DLD1 (cell line): ENCODE data around the gene KIAA1217.
"Not testable (repeated sequence)": the region's sequence is repeated elsewhere in the genome, so short reads cannot be mapped to it uniquely, and the experiment has no call there.

ENCODE experiments used
- in situ Hi-C: cut with HindIII; loops from 2 replicates; pipeline ENCODE4 v1.10.0; 2017; ENCODE audit warnings: low sequenced_read_pairs

KIAA1217 gene

DNA sequence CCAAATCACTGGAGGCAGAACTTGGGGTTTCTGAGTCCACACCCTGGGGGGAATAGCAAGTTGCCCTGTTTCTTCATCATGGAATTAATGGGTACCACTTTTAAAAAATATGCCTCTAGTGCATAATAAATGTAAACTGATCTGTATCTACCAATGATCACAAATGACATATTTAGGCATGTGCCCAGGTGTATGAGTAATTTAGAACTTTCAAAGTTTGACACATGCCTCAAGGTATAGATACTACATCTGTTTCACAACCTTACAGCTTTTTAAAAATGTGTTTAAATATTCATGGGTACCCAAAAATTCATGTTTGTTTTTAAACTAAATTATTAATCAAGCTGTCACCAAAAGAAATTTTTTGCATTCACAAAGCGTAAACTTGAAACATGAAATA is 226.0 kb downstream of the KIAA1217 start:
- in situ Hi-C loops = no loop called here

DNA sequence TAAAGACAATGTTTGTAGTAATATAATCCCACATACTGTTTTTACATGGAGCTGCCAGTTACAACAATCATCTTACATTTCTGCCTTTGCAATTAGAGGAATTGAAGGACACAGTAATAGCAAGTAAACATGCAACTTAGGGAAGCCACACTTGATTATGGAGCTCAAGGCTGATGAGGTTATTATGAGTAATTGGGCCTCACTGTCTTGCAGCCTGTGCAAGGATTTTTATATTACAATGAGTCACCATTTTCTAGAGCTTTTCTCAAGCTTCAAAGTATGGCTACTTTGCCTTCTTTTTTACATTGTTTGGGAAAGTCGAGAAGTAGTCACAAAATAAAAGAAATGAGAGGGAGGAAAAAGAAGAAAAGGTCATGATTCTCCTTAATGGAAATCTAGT is 226.4 kb downstream of the KIAA1217 start:
- in situ Hi-C loops = no loop called here

DNA sequence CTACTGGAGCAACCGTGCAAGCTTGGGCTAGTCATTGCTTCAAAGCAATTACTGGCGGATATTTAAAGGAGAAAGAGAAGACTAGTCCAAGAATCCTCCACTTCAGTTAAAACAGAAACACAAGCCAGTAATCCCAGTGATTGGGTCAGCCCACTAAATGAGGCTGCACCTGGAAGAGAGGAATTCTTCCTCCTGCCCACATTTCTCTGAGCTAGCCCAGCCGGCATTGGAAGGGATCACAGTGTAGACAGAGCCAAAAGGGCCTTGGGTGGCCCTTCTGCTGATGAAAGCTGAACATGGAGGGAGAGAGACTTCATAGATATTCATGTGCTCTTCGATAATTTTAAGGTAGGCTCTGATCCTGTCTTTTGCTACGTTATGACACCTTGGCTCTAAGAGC is 228.4 kb downstream of the KIAA1217 start:
- in situ Hi-C loops = no loop called here

DNA sequence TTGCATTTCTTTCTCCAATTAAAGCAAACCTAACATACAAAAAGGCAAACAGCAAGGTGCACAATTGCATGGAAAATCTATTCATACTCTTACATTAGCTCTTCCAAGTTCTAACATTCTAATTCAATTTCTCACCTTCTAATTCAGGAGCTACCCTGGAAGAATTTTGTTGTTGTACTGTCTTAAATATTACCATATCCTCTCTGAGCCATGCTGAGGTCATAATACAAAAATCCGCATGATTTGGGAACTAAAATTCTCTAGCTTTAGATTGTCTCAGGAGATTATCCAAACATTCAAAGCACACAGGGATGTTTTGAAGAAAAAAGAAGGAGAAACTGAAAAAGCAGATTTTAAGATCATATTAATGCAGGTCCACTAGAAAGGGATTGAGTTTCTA is 229.9 kb downstream of the KIAA1217 start:
- in situ Hi-C loops = no loop called here

DNA sequence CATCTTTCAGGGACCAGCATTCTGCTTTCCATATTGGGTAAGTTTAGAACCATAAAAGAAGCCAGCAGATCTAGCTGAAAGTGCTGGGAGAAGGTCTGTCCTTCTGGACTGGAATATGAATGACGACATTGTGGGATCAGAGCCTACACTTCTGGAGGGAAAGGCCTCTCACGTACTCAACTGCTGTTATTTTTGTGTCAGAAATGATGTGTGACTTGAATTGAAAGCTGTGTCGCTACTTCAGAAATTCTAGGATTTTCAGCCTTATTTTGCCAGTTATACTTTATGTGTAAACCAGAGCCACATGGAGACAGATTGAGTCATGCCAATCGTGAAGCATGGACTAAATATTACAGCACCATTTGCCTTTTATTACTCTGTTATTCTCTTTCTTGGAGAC is 231.0 kb downstream of the KIAA1217 start:
- in situ Hi-C loops = no loop called here

DNA sequence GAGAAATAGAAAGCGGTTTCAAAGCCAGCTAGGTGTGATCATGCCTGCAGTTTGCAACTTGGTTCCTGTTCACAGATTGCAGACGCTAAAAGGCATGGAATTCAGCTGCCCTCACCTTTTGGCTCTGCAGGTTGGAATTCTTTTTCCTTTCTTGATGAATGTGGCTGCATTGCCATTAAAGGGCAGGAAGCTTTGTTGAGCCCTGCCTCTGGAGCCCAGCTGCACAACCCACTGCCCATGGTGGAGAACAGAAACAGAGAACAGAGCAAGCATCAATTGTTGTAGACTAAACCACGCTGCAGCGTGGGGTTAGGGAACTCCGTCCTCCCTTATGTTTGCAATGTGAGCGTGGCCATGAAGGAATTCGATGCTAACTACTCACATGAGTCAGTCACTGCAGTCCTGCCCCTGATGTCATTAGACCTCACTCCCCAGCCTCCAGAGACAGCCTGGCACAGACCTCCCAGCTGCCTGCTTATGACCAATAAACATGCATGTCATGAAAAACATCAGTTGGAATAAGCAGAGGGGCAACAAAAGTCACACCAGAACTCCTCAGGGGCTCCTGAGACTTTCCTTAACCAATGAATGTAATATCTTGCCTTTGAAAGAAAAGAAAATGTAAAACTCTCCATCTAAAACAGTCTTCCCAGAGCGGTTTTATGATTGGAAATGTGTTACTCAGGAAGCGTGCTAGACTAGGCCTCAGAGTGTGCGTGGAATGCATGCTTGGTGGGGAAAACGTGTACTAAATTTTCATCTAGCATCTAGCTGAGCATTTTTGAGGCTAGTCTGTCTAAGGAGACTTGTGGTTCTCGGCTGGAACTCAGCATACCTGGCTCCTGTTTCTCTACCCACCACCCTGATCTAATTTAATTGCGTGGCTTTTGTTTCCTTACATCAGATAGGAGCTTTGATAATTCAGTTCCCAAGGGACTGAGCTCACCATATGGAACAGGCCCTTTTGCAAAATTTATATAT is 232.2 kb downstream of the KIAA1217 start:
- in situ Hi-C loops = no loop called here

DNA sequence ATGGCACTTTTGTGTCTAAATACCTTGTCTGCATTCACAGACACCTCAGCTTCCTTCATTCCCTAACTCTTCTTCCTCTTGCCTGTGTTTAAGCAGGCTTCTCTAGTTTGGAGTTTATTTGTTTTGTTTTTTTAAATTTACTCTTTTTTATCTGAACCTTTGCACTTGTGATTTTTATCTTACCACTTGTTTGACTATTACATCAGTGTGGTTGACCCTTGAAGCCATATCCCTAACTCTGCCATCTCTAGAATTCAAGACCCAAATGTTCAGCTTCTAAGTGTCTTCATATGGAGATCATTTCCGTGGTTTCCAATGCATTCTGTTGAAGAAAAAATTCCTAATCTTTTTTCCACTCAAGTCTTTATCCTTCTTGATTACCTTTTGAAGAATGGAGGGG is 233.3 kb downstream of the KIAA1217 start:
- in situ Hi-C loops = no loop called here

DNA sequence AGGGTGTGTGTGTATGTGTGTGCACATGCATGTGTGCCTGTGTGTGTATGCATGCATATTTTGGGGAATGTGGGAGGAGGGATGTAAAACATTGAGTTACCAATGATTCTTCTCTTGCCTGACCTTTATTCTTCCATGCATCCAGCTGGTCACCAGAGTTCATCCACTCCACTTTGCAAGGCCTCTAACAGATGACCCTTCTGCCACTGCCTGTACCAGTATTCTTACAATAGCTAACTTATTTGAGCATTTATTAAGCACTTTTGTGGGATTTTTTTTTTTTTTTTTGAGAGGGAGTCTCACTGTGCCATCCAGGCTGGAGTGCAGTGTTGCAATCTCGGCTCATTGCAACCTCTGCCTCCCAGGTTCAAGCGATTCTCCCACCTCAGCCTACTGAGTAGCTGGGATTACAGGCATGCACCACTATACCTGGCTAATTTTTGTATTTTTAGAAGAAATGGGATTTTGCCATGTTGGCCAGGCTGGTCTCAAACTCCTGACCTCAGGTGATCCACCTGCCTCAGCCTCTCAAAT is 233.8 kb downstream of the KIAA1217 start:
- in situ Hi-C loops = not testable (repeated sequence)

DNA sequence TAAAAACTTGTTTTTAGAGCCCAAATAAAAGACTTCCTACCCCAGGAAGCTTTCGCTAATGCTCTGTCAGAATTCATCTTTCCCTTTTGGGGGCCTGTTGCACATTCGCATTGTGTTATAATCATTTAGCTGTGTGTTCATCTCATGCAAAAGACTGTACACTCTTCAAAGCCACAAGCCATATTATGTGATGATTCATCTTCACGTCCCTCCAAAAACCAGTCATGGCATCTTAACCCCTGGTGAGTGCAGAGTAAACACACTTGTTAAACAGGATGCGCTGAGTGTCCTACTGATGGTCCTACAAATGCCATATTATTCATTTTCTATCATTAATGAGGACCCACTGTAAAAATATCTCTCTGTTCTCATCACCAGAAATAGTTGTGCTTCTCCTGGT is 235.4 kb downstream of the KIAA1217 start:
- in situ Hi-C loops = no loop called here

DNA sequence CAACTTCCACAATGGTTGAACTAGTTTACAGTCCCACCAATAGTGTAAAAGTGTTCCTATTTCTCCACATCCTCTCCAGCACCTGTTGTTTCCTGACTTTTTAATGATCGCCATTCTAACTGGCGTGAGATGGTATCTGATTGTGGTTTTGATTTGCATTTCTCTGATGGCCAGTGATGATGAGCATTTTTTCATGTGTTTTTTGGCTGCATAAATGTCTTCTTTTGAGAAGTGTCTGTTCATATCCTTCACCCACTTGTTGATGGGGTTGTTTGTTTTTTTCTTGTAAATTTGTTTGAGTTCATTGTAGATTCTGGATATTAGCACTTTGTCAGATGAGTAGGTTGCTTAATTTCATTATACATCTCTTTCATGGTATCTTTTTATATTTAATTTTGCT is 237.0 kb downstream of the KIAA1217 start:
- in situ Hi-C loops = not testable (repeated sequence)

DNA sequence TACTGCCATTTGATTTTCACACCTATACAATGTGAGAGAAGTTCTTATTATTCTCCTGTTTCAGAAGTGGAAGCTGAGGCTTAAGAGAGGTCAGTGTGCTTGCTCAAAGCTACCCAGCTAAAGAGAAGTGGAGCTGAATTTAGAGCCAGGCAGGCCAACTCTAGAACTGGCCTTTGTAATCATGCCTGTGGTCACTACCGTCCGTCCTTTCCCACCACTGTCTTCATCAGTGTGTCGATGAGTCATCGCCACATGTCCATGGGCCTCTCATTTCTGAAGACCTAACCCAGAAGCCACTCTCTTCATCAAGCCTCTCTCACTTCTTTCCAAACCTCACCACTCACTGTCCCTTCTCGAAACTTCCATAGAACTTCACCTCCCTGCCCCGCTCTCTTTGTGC is 237.8 kb downstream of the KIAA1217 start:
- in situ Hi-C loops = no loop called here

DNA sequence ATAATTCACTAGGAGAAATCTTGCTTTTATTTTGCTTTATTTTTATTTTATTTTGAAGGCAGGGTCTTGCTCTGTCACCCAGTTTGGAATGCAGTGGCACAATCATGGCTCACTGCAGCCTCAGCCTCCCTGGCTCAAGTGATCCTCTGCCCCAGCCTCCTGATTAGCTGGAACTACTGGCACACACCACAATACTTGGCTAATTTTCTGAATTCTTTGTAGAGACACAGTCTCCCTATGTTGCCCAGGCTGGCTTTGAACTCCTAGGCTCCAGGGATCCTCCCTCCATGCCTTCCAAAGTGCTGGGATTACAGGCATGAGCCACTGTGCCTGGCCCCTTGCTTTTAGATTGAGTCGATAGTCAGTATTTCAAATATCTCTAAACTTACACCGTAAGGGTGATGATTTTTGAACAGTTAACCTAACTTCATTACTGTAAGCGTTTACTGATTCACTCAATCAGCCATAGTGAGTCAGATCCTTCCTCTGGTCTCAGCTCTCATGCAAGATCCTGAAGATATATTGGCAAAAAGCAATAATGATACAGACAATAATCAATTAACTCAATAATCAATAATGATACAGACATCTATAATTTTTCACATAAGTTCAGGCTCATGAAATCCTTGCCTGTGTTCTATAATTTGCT is 239.5 kb downstream of the KIAA1217 start:
- in situ Hi-C loops = no loop called here

DNA sequence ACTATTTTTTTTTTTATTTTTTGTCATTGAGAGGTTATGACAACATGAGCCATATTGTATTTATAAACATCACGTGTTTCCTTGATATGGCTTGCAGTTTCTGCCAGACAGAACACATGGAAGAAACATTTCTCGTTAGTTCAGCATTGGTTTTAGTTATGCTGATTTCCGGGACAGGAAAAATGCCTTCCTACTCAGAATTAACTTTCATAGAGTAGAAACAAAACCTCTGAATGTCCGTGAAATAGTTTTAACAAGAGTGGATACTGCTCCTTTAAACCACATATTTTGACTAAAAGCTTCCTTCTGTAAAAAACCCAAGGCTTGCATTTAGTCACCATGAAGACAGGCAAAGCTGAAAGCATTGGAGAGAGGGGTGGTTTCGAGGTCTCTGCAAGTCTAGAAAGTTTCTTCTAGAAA is 240.4 kb downstream of the KIAA1217 start:
- in situ Hi-C loops = no loop called here

DNA sequence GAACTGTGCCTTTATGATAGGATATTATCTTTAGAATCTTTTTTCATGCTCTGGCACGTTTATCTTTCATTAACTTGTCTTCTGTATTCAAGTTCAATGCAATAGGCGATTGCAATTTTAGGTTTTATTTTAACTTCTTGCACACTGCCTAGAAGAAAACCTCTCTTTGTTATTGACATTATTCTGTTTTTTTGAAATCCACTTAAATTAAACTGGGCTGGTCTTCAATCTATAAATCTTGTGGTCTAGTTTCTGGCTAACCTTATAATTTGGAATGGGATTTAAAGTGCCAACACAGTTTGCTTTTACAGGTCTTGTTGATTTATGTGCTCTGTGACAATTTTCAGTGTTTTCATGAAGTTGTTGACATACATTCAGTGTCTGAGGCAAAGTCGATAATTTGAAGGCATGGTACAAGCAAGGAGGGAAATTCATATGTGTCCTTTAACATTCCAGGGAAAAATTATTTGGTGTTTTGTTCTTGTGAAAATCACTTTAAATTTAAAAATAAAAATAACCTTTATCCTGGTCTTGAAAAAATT is 240.9 kb downstream of the KIAA1217 start:
- in situ Hi-C loops = no loop called here

DNA sequence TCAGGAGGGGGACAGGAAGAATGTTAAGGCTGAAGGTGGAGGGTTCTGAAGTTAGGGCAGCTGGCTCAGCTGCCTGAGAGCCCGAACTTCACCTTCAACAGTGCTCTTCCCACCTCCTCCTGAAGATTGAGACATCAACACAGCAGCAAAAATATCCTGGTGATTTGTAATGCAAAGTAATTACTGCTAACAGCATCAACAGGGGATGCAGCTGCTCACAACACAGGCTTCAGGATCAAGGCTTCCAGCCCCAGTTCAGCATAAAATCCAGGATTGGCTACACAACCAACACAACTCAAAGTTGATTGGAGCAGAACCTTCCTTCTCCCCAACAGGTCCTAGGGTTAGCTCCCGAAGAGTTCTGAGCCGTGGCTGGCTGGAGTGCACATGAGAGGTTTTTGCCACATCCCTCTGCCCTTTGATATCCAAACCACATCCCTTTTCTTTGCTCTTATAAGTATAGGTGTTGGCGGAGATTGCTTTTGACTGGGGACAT is 242.4 kb downstream of the KIAA1217 start:
- in situ Hi-C loops = no loop called here

DNA sequence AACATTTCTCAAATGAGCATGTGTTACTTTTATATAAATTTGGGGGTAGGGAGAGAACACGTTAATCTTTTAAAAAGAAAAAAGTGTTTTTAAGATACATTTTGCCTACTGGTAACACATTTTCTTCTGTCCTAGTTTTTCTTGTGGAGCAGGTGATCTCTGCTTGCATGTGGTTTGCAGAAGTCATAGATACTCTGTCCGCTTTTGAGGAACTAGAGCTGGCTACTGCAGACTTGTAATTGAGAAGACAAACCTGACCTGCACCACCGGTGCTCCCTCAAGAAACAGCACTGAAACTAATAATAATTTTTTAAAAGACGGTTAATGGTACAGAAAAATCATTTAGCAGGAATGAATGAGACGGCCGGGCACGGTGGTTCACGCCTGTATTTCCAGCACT is 243.1 kb downstream of the KIAA1217 start:
- in situ Hi-C loops = no loop called here

DNA sequence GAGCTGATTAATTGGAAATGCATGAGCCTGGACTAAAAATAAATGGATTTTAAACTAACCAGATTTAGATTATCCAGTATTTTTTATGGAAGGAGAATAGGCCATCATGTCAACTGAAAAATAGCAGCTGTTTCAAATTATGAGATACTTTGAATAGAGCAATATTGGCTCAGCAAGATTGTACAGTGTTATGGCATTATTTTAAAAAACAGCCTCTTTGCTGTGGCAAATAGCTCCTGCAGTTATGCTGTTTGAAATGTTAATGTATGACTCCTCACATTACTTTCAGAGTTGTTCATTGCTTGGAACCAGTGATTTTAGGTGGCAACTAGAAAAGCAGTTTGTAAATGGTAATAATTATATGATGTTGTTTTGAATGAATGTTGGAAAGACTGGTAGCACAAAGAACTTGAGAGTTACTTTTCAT is 244.5 kb downstream of the KIAA1217 start:
- in situ Hi-C loops = no loop called here

DNA sequence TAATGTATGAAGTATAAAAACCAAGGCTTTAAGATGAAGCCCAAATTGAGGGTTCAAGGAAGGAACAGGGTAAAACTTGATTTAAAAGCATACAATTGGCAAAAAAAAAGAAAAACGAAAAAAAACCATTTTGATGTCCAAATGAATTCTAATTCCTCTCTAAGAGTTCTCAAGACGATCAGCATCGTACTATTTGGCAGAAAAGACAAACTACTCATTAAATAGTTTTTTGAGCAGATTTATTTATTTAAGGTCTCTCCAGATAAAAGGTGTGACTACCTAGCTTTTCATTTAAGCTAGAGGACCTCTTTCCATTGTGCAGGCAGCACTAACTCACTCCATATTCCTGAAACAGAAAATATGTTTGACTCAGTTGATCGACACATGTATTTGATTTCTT is 245.0 kb downstream of the KIAA1217 start:
- in situ Hi-C loops = no loop called here

DNA sequence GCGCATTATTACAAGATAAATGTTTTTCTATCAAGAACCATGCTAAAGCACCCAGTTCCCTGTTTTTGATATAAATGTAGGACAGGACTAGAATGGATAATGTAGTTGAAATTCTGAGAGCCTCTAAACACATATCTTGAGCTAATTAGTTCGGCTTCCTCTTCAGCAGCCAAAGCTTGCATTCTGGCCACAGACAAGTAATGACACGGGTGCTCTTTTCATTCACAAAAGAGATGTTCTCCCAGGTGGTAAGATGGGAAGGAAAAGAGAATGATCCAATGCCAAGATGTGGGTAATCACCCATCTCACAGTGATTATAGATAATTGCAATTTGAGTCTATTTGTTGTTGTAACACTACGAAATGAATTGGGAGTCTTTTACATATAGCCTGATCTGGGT is 246.5 kb downstream of the KIAA1217 start:
- in situ Hi-C loops = no loop called here

DNA sequence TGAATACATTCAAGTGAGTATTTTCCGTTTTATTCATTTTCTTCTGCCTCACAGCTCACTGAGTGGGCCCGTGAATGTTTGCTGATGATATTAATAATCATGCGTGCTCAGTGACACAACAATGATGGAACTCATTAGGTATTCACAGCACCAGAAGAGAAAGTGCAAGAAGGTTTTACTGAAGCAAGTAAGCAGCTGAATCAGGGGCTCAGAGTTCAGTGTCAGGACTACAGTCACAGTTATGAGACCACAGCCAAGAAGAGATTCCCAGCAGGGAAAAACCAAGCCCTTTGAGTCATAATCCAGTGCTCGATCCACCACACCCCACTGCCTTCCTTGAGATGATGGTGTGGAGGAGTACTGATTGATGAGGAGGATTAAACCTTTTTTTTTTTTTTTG is 247.4 kb downstream of the KIAA1217 start:
- in situ Hi-C loops = no loop called here

DNA sequence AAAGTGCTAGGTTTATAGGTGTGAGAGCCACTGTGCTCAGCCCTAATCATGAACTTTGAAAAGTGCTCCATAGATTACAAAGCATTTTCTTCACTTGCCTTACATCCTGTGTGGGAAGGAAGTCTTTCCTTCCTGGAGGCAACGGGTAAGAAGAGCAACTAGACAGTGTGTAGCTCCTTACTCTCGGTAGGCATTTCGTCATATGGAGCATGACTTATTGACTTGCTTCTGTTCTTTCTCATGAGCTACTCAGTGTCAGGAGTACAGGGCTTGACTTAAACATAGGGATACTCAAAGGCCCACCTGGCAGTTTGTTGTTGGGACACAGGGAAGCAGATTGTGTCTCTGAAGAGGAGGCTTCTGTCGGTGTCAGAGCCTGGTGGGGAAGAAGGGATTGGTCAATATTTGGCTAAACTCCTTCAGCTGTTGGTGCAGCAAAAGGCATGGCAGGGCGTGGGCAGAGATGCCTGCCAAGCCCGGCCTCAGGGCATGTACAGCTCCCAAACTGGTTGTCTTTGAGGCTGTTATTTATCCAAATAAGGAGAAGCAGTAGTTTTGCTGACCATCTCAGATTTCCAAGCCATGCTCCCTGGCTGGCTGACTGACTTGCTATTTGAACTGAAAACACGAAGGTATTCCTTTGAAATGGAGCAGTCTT is 248.9 kb downstream of the KIAA1217 start:
- in situ Hi-C loops = no loop called here
